K562 (cell line): Measurements from ENCODE around the gene TMEM63A. TPM values are rescaled to one million over a fixed set of nuclear protein-coding genes. Genes with fewer than 3 reads are reported as not detected.

Source experiments
- BACH1 ChIP-seq: fragments of 200-800 bp; sonication (Bioruptor generic); IDR thresholded peaks from 2 replicates; pipeline ENCODE4 v1.6.1; 2016; ENCODE audit warnings: missing genetic modification characterization, missing compliant biosample characterization
- BMI1 ChIP-seq: fragments of 150-350 bp; IDR thresholded peaks from 2 replicates; pipeline ENCODE4 v1.6.1; 2014; ENCODE audit warnings: low read length
- BRF1 ChIP-seq: IDR thresholded peaks from 3 replicates; pipeline ENCODE4 v1.6.1; 2011; ENCODE audit warnings: borderline replicate concordance, mild to moderate bottlenecking; ENCODE audit not compliant: insufficient read length; ENCODE audit errors: extremely low read depth
- CHD4 ChIP-seq: fragments of 200-600 bp; sonication (generic); IDR thresholded peaks from 3 replicates; pipeline ENCODE4 v1.6.1; 2012; ENCODE audit warnings: low read depth, mild to moderate bottlenecking, mixed read lengths, low read length, inconsistent platforms; ENCODE audit not compliant: insufficient read depth, insufficient replicate concordance, poor library complexity, severe bottlenecking
- CTBP1 ChIP-seq: fragments of 450-650 bp; IDR thresholded peaks from 2 replicates; pipeline ENCODE4 v1.6.1; 2016; ENCODE audit warnings: borderline replicate concordance
- EHMT2 ChIP-seq: fragments of 450-650 bp; IDR thresholded peaks from 2 replicates; pipeline ENCODE4 v1.6.1; 2018; ENCODE audit warnings: antibody characterized with exemption
- HDAC2 ChIP-seq: fragments of 450-650 bp; IDR thresholded peaks from 2 replicates; pipeline ENCODE4 v1.6.1; 2016; ENCODE audit warnings: mild to moderate bottlenecking
- ILK ChIP-seq: fragments of 450-650 bp; IDR thresholded peaks from 2 replicates; pipeline ENCODE4 v1.6.1; 2016; ENCODE audit warnings: missing genetic modification characterization, low read depth, mild to moderate bottlenecking, missing compliant biosample characterization, moderate library complexity, borderline replicate concordance
- MAFK ChIP-seq: IDR thresholded peaks from 2 replicates; pipeline ENCODE4 v1.6.1; 2011; ENCODE audit warnings: low read length, improper control_type of control experiment
- MCM7 ChIP-seq, 2 experiments: fragments of 450-650 bp; IDR thresholded peaks; 2 replicates each; pipeline ENCODE4 v1.6.1; 2016 to 2018
- NFIC ChIP-seq: fragments of 450-650 bp; IDR thresholded peaks from 2 replicates; pipeline ENCODE4 v1.6.1; 2017; ENCODE audit warnings: mild to moderate bottlenecking, inconsistent platforms
- SIN3B ChIP-seq: fragments of 450-650 bp; IDR thresholded peaks from 2 replicates; pipeline ENCODE4 v1.6.1; 2017; ENCODE audit warnings: low read depth, mild to moderate bottlenecking, moderate library complexity
- TCF15 ChIP-seq: fragments of 250-450 bp; sonication (Bioruptor Pico); IDR thresholded peaks from 2 replicates; pipeline ENCODE4 v1.8.0; 2022; ENCODE audit warnings: moderate library complexity, mild to moderate bottlenecking, inconsistent platforms
- TCF7L2 ChIP-seq: fragments of 150-350 bp; IDR thresholded peaks from 2 replicates; pipeline ENCODE4 v1.6.1; 2016; ENCODE audit warnings: low read depth, mild to moderate bottlenecking, low read length, moderate library complexity
- TFAP4 ChIP-seq: sonication (generic); formaldehyde crosslinking; IDR thresholded peaks from 2 replicates; pipeline ENCODE4 v1.8.0; 2022; ENCODE audit warnings: missing genetic modification reagents, mild to moderate bottlenecking, moderate library complexity, borderline replicate concordance
- TSHZ1 ChIP-seq: fragments of 250-450 bp; sonication (Bioruptor Pico); IDR thresholded peaks from 2 replicates; pipeline ENCODE4 v1.4.0; 2020; ENCODE audit warnings: mild to moderate bottlenecking, moderate library complexity
- XRCC4 ChIP-seq: IDR thresholded peaks from one replicate; pipeline ENCODE4 v1.6.1; 2011; ENCODE audit not compliant: insufficient read depth, insufficient read length; ENCODE audit errors: extremely low read depth
- ZBTB12 ChIP-seq: fragments of 250-450 bp; sonication (Bioruptor Pico); IDR thresholded peaks from 2 replicates; pipeline ENCODE4 v1.4.0; 2020
- ZC3H11A ChIP-seq: IDR thresholded peaks from 2 replicates; pipeline ENCODE4 v1.6.1; 2012; ENCODE audit warnings: low read depth, low read length, improper control_type of control experiment
- ZNF143 ChIP-seq: sonication (generic); formaldehyde crosslinking; IDR thresholded peaks from 2 replicates; pipeline ENCODE4 v1.9.0; 2022; ENCODE audit warnings: mild to moderate bottlenecking, missing genetic modification reagents
- ZNF77 ChIP-seq: fragments of 250-450 bp; sonication (Bioruptor Pico); IDR thresholded peaks from 2 replicates; pipeline ENCODE4 v1.5.0; 2020
- polyA plus RNA-seq, 8 experiments: library from polyadenylated mRNA; depleted of rRNA in 4 of 8; stranded (reverse) in 5 of 8; unstranded in 3 of 8; fragments of >200 nt; fragmentation: Nextera tagmentation in 2 of 8; fragmentation: Illumina TruSeq in 1 of 8; extraction: Ambion mirVana in 2 of 8; extraction: Trizol in 1 of 8; gene quantifications; 2 replicates each; pipeline versions ENCODE4 v1.2.1 to v1.2.3, GENCODE V29; 2011 to 2014; ENCODE audit warnings: inconsistent platforms in 1 of 8, missing spikeins in 1 of 8
- total RNA-seq, 7 experiments: library from RNA; depleted of rRNA in 6 of 7; stranded (reverse); fragments of >200 nt in 6 of 7; fragmentation: Illumina TruSeq in 2 of 7; extraction: Trizol in 2 of 7; gene quantifications; 2 replicates each; pipeline versions ENCODE4 v1.2.1 to v1.2.3, GENCODE V29; 2011 to 2021; ENCODE audit warnings: low replicate concordance in 1 of 7

Gene TMEM63A
- total and polyA plus RNA-seq, 9 of the 15 experiments (the other 6 are each of a cell fraction or from before 2014, with no cell fraction given) = 2.0 to 54.6 (median 17.5) TPM

GRCh38 chr1:225917536-225917935 is 35.4 kb upstream of the TMEM63A start (continued):
- no peak for TF ChIP-seq TSHZ1 (CRISPR knock-in tag)
- no peak for TF ChIP-seq CHD4
- no peak for TF ChIP-seq ZC3H11A
- TF ChIP-seq CTBP1 = no peak
- no peak for TF ChIP-seq ZNF77 (CRISPR knock-in tag)
- TF ChIP-seq EHMT2 = no peak
- no peak for TF ChIP-seq TCF7L2
- TF ChIP-seq HDAC2 = 0 out of 2 replicates have a peak, but pooled peaks have one; percentile 36
- no peak for TF ChIP-seq ZBTB12 (CRISPR knock-in tag)
- no peak for TF ChIP-seq XRCC4
- no peak for TF ChIP-seq NFIC
- no peak for TF ChIP-seq BRF1
- peak; percentile 91 for TF ChIP-seq MAFK
- TF ChIP-seq TCF15 (CRISPR knock-in tag) = no peak
- TF ChIP-seq ZNF143 (CRISPR knock-in tag) = no peak
- TF ChIP-seq SIN3B = no peak
- TF ChIP-seq BMI1 = no peak
- TF ChIP-seq ILK (tag) = no peak
- no peak for TF ChIP-seq TFAP4 (CRISPR knock-in tag)
- no peak for TF ChIP-seq MCM7 (IDR thresholded peaks at IDR 0.05)
- TF ChIP-seq BACH1 (tag) = peak; percentile 87; the same call in 1 of the 2 replicates
